GM12892 (cell line): Measurements from ENCODE around the gene ITPKB.

Experiments used
- POLR2A ChIP-seq: IDR thresholded peaks from 2 replicates; pipeline ENCODE4 v1.6.1; 2011; ENCODE audit warnings: low read depth, low read length, control low read depth
- POLR2AphosphoS5 ChIP-seq: IDR thresholded peaks from 2 replicates; pipeline ENCODE4 v1.6.1; 2011; ENCODE audit warnings: low read depth, low read length, control low read depth
- TAF1 ChIP-seq: IDR thresholded peaks from 2 replicates; pipeline ENCODE4 v1.6.1; 2011; ENCODE audit warnings: low read depth, mild to moderate bottlenecking, control low read depth, low read length, borderline replicate concordance

DNA sequence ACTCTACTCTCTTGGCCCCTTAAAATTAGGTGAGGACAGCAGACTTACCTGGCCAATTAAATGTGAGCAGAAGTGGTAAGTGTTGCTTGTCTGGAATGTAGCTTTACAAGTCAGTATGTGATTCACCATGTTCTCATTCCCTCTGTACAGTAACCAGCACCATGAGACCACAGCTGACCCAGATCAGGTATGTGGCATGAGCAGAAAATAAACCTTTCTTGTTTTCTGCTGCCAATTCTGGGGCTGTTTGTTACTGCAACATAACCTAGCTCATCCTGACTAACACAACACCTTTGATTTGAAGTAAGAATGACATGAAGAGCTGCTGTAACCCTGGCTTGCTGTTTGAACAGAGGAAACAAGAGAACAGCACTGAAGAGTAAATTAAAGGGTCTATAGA lies 24.9 kb downstream of the ITPKB start:
- TF ChIP-seq POLR2AphosphoS5 = no peak
- no peak for TF ChIP-seq POLR2A
- TF ChIP-seq TAF1 = no peak
